ENCODE results near the gene RBX1.

GRCh38 chr22:40919446-40919845 is 31.7 kb upstream of the RBX1 start:
- TF ChIP-seq POLR2A (IDR thresholded peaks at IDR 0.05; ENCODE audit: low read depth, low read length) (no peak), MAZ (IDR thresholded peaks at IDR 0.05; ENCODE audit: borderline replicate concordance, low read depth, low read length) (no peak), FOS (IDR thresholded peaks at IDR 0.05; ENCODE audit: low read depth, low read length) (no peak), USF2 (IDR thresholded peaks at IDR 0.05; ENCODE audit: low read depth, low read length) (no peak), RAD21 (IDR thresholded peaks at IDR 0.05; ENCODE audit: low read length) (no peak), NFE2L2 (IDR thresholded peaks at IDR 0.05; ENCODE audit: low read depth, low read length) (no peak), ELK1 (IDR thresholded peaks at IDR 0.05; ENCODE audit: borderline replicate concordance, low read depth, low read length) (no peak), BHLHE40 (IDR thresholded peaks at IDR 0.05; ENCODE audit: low read depth, low read length) (no peak), CEBPB (IDR thresholded peaks at IDR 0.05; ENCODE audit: low read depth, low read length) (no peak)
- TF ChIP-seq, protein P1, sequence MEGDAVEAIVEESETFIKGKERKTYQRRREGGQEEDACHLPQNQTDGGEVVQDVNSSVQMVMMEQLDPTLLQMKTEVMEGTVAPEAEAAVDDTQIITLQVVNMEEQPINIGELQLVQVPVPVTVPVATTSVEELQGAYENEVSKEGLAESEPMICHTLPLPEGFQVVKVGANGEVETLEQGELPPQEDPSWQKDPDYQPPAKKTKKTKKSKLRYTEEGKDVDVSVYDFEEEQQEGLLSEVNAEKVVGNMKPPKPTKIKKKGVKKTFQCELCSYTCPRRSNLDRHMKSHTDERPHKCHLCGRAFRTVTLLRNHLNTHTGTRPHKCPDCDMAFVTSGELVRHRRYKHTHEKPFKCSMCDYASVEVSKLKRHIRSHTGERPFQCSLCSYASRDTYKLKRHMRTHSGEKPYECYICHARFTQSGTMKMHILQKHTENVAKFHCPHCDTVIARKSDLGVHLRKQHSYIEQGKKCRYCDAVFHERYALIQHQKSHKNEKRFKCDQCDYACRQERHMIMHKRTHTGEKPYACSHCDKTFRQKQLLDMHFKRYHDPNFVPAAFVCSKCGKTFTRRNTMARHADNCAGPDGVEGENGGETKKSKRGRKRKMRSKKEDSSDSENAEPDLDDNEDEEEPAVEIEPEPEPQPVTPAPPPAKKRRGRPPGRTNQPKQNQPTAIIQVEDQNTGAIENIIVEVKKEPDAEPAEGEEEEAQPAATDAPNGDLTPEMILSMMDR (conservative IDR thresholded peaks at IDR 0.05; ENCODE audit: low read depth, low read length): no peak

Data from IMR-90 (cell line).